K562 (cell line): Measurements from ENCODE around the gene THSD8. TPM values are rescaled to one million over a fixed set of nuclear protein-coding genes. Genes with fewer than 3 reads are reported as not detected.

ENCODE experiments used
- ATF4 ChIP-seq: fragments of 450-650 bp; formaldehyde crosslinking; IDR thresholded peaks from 2 replicates; pipeline ENCODE4 v1.4.0; 2022; ENCODE audit warnings: mild to moderate bottlenecking, moderate library complexity
- BCLAF1 ChIP-seq, 2 experiments: fragments of 450-650 bp in 1 of 2; IDR thresholded peaks; 2 replicates each; pipeline ENCODE4 v1.6.1; 2011 to 2017; ENCODE audit warnings: low read depth in 2 of 2, antibody characterized with exemption in 1 of 2, borderline replicate concordance in 1 of 2, low read length in 1 of 2, mild to moderate bottlenecking in 1 of 2, mixed read lengths in 1 of 2; ENCODE audit not compliant: control insufficient read depth in 1 of 2
- CREM ChIP-seq: IDR thresholded peaks from 2 replicates; pipeline ENCODE4 v1.6.1; 2014; ENCODE audit warnings: antibody characterized with exemption, low read depth
- CXXC5 ChIP-seq: fragments of 250-450 bp; sonication (Bioruptor Pico); IDR thresholded peaks from 2 replicates; pipeline ENCODE4 v1.8.0; 2022; ENCODE audit warnings: inconsistent platforms, mild to moderate bottlenecking, moderate library complexity
- DEAF1 ChIP-seq: fragments of 450-650 bp; formaldehyde crosslinking; IDR thresholded peaks from 2 replicates; pipeline ENCODE4 v1.4.0; 2020; ENCODE audit warnings: mild to moderate bottlenecking, moderate library complexity
- FOXJ3 ChIP-seq: sonication (generic); formaldehyde crosslinking; IDR thresholded peaks from 2 replicates; pipeline ENCODE4 v1.4.0; 2020; ENCODE audit warnings: mild to moderate bottlenecking, missing genetic modification reagents
- GMEB1 ChIP-seq: fragments of 250-450 bp; sonication (Bioruptor Pico); IDR thresholded peaks from 2 replicates; pipeline ENCODE4 v1.4.0; 2020; ENCODE audit warnings: mild to moderate bottlenecking
- PHB2 ChIP-seq: fragments of 450-650 bp; IDR thresholded peaks from 2 replicates; pipeline ENCODE4 v1.6.1; 2017; ENCODE audit warnings: low read depth
- RBFOX2 ChIP-seq: fragments of 200-400 bp; formaldehyde crosslinking; IDR thresholded peaks from 2 replicates; pipeline ENCODE4 v1.6.1; 2017; ENCODE audit warnings: low read depth, mild to moderate bottlenecking, low read length, moderate library complexity
- RBM17 ChIP-seq: fragments of 200-400 bp; formaldehyde crosslinking; IDR thresholded peaks from 2 replicates; pipeline ENCODE4 v1.6.1; 2017; ENCODE audit warnings: low read depth, mild to moderate bottlenecking, low read length, borderline replicate concordance
- RBM25 ChIP-seq: fragments of 200-400 bp; formaldehyde crosslinking; IDR thresholded peaks from 2 replicates; pipeline ENCODE4 v1.6.1; 2018; ENCODE audit warnings: low read length, low read depth, moderate library complexity; ENCODE audit not compliant: severe bottlenecking
- SIRT6 ChIP-seq: IDR thresholded peaks from one replicate; pipeline ENCODE4 v1.6.1; 2012; ENCODE audit warnings: low read depth, mild to moderate bottlenecking, control low read depth, inconsistent platforms, low read length, moderate library complexity
- SIX5 ChIP-seq, 2 experiments: IDR thresholded peaks; 2 replicates each; pipeline ENCODE4 v1.6.1; 2011; ENCODE audit warnings: low read length in 2 of 2, borderline replicate concordance in 1 of 2, low read depth in 1 of 2, mild to moderate bottlenecking in 1 of 2, moderate library complexity in 1 of 2; ENCODE audit not compliant: insufficient read depth in 1 of 2
- TAF9B ChIP-seq: fragments of 450-650 bp; IDR thresholded peaks from 2 replicates; pipeline ENCODE4 v1.6.1; 2018; ENCODE audit warnings: mild to moderate bottlenecking; ENCODE audit not compliant: partially characterized antibody
- ZBTB33 ChIP-seq: sonication (generic); formaldehyde crosslinking; IDR thresholded peaks from 2 replicates; pipeline ENCODE4 v1.8.1; 2023; ENCODE audit warnings: mild to moderate bottlenecking, missing genetic modification reagents
- ZC3H4 ChIP-seq: sonication (generic); formaldehyde crosslinking; IDR thresholded peaks from 2 replicates; pipeline ENCODE4 v1.9.0; 2021; ENCODE audit warnings: missing genetic modification reagents, borderline replicate concordance
- ZNF444 ChIP-seq: fragments of 250-450 bp; sonication (Bioruptor Pico); IDR thresholded peaks from 2 replicates; pipeline ENCODE4 v1.4.0; 2020; ENCODE audit warnings: mild to moderate bottlenecking, moderate library complexity
- polyA plus RNA-seq, 8 experiments: library from polyadenylated mRNA; depleted of rRNA in 4 of 8; stranded (reverse) in 5 of 8; unstranded in 3 of 8; fragments of >200 nt; fragmentation: Nextera tagmentation in 2 of 8; fragmentation: Illumina TruSeq in 1 of 8; extraction: Ambion mirVana in 2 of 8; extraction: Trizol in 1 of 8; gene quantifications; 2 replicates each; pipeline versions ENCODE4 v1.2.1 to v1.2.3, GENCODE V29; 2011 to 2014; ENCODE audit warnings: inconsistent platforms in 1 of 8, missing spikeins in 1 of 8
- total RNA-seq, 7 experiments: library from RNA; depleted of rRNA in 6 of 7; stranded (reverse); fragments of >200 nt in 6 of 7; fragmentation: Illumina TruSeq in 2 of 7; extraction: Trizol in 2 of 7; gene quantifications; 2 replicates each; pipeline versions ENCODE4 v1.2.1 to v1.2.3, GENCODE V29; 2011 to 2021; ENCODE audit warnings: low replicate concordance in 1 of 7

THSD8 gene
- total and polyA plus RNA-seq, 9 of the 15 experiments (the other 6 are each of a cell fraction or from before 2014, with no cell fraction given): 8.4 to 42.4 (median 19.9) TPM; not detected in 2

GRCh38 chr19:12791345-12792050 is 10.4 kb upstream of the THSD8 start, which contains the start of gene JUNB (continued):
- TF ChIP-seq ATF4 (CRISPR knock-in tag): peak; percentile 54; the same call in 1 of the 2 replicates
- TF ChIP-seq GMEB1 (CRISPR knock-in tag): peak; percentile 80
- TF ChIP-seq CXXC5 (CRISPR knock-in tag): peak; percentile 87
- TF ChIP-seq TAF9B: peak; percentile 92
- TF ChIP-seq ZBTB33 (CRISPR knock-in tag): peak; percentile 48; the same call in 1 of the 2 replicates
- peak in 1 of 2 experiments; percentile 92; a peak in 2 of 4 replicates for TF ChIP-seq BCLAF1 (IDR thresholded peaks at IDR 0.05; ENCODE audit: borderline replicate concordance in 1 of 2, control insufficient read depth in 1 of 2, low read depth in 2 of 2, low read length in 1 of 2)
- TF ChIP-seq PHB2: no peak
- TF ChIP-seq SIX5 (IDR thresholded peaks at IDR 0.05; ENCODE audit: borderline replicate concordance in 1 of 2, insufficient read depth in 1 of 2, low read depth in 1 of 2, low read length in 2 of 2): no peak
- TF ChIP-seq ZNF444 (CRISPR knock-in tag): no peak
- TF ChIP-seq FOXJ3 (CRISPR knock-in tag): 0 out of 2 replicates have a peak, but pooled peaks have one; percentile 34
- peak; percentile 92 for TF ChIP-seq CREM
- TF ChIP-seq DEAF1 (CRISPR knock-in tag): no peak
- TF ChIP-seq RBFOX2: peak; percentile 96
- TF ChIP-seq RBM17: no peak
- TF ChIP-seq ZC3H4 (CRISPR knock-in tag): peak; percentile 85; the same call in 1 of the 2 replicates
- TF ChIP-seq SIRT6: no peak
- TF ChIP-seq RBM25: peak; percentile 40
